Caco-2 (cell line): ENCODE results near the gene C1orf74. TPM values are rescaled to one million over a fixed set of nuclear protein-coding genes. Genes with fewer than 3 reads are reported as not detected.

Experiments
- BruUV-seq: library from RNA; stranded (reverse); fragments of 400-500 nt; replicated peaks from 2 replicates; lab custom pipeline; 2021; lab: Mats Ljungman, UMichigan
- CTCF ChIA-PET: fragments of 300-600 bp; sonication (Branson Sonifier 250); formaldehyde crosslinking; loops from one replicate; lab custom pipeline; 2022; ENCODE audit warnings: antibody characterized with exemption; lab: Charles Lee
- POLR2A ChIA-PET: fragments of 300-600 bp; sonication (Branson Sonifier 250); formaldehyde crosslinking; loops from one replicate; lab custom pipeline; 2022; ENCODE audit warnings: antibody characterized with exemption; lab: Charles Lee
- DNase-seq, 2 experiments: peaks; one replicate each; pipeline versions ENCODE4 v3.0.0 to v3.0.0-alpha.2; 2020 to 2022
- H3K27me3 ChIP-seq: replicated peaks from 2 replicates; pipeline ENCODE4 v1.6.0; 2011; ENCODE audit warnings: low read length; ENCODE audit not compliant: control insufficient read depth, insufficient read depth
- H3K36me3 ChIP-seq: 2 replicates; pipeline ENCODE4 v1.5.1; 2011; ENCODE audit warnings: low read length; ENCODE audit not compliant: control insufficient read depth, insufficient read depth
- H3K4me1 ChIP-seq: fragments of 250-450 bp; sonication (Bioruptor Pico); 2 replicates; pipeline ENCODE4 v1.5.1; 2020; ENCODE audit warnings: mild to moderate bottlenecking
- H3K4me3 ChIP-seq: 2 replicates; pipeline ENCODE4 v1.5.1; 2011; ENCODE audit warnings: low read depth, mild to moderate bottlenecking, control low read depth, low read length
- H3K9me3 ChIP-seq: fragments of 250-450 bp; sonication (Bioruptor Pico); 2 replicates; pipeline ENCODE4 v1.5.1; 2020; ENCODE audit warnings: mild to moderate bottlenecking, moderate library complexity
- H3K27ac Mint-ChIP-seq: one replicate; pipeline ENCODE4 v1.8.0; 2022; ENCODE audit warnings: mixed read lengths; ENCODE audit not compliant: unreplicated experiment
- H3K27me3 Mint-ChIP-seq: one replicate; pipeline ENCODE4 v1.8.0; 2022; ENCODE audit warnings: mixed read lengths; ENCODE audit not compliant: insufficient read depth, unreplicated experiment
- H3K36me3 Mint-ChIP-seq: one replicate; pipeline ENCODE4 v1.8.0; 2022; ENCODE audit warnings: mild to moderate bottlenecking, mixed read lengths; ENCODE audit not compliant: insufficient read depth, unreplicated experiment
- H3K4me1 Mint-ChIP-seq: one replicate; pipeline ENCODE4 v1.8.0; 2022; ENCODE audit warnings: low read depth, mixed read lengths; ENCODE audit not compliant: unreplicated experiment
- H3K4me3 Mint-ChIP-seq: one replicate; pipeline ENCODE4 v1.8.0; 2022; ENCODE audit warnings: mild to moderate bottlenecking, moderate library complexity, mixed read lengths; ENCODE audit not compliant: unreplicated experiment
- H3K9me3 Mint-ChIP-seq: one replicate; pipeline ENCODE4 v1.8.0; 2022; ENCODE audit warnings: mixed read lengths; ENCODE audit not compliant: unreplicated experiment
- intact Hi-C: fragments of 100-400 bp; cut with micrococcal nuclease; formaldehyde crosslinking; loops from one replicate; pipeline ENCODE4 v1.10.0; 2022; ENCODE audit not compliant: unreplicated experiment
- total RNA-seq: library from RNA; stranded (reverse); gene quantifications from 2 replicates; pipeline ENCODE4 v1.2.3, GENCODE V29; 2022
- TF ChIP-seq, protein P1 (sequence below), 2 experiments: fragments of 200-600 bp in 1 of 2; IDR thresholded peaks; 1 replicate in 1 of 2; 2 replicates in 1 of 2; pipeline versions ENCODE4 v1.5.1 to v1.8.0; 2011 to 2022; ENCODE audit warnings: antibody characterized with exemption in 1 of 2, control low read depth in 1 of 2, inconsistent platforms in 1 of 2, low read depth in 1 of 2, low read length in 1 of 2, mild to moderate bottlenecking in 1 of 2, moderate library complexity in 1 of 2; ENCODE audit not compliant: insufficient read depth in 1 of 2, severe bottlenecking in 1 of 2, unreplicated experiment in 1 of 2

The C1orf74 gene
- total RNA-seq, 1 experiment from 2014 or later: 4.5 TPM

DNA sequence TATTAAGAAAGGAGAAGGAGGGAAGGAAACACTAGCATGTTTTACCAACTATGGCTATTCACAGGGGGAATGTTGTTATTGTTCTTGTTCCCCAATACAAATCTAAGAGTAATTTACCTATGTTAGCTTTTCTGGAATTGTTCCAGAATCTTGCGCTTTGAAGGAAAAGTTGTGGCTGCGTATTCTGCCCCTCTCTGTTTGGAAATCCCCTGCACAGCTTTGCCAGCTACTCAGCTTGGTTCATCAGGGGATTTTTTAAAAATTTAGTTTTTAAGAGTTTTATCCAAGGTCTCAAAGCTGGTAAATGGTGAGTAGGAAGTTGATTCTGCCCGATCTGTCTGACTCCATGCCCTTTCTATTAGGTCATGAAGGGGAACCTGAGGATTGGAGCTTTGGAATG is 31.1 kb upstream of the C1orf74 start:
- Histone ChIP-seq H3K36me3 (no peaks in the 10 kb centered on the region), H3K4me1 (peaks cover 9% of the 10 kb centered on the region; the same call in 1 of the 2 replicates), H3K9me3 (no peaks in the 10 kb centered on the region), H3K4me3 (no peak overlapping the region), H3K27me3 (no peaks in the 10 kb centered on the region)
- intact Hi-C loops: no loop called here
- CTCF ChIA-PET: no interaction called here
- Mint-ChIP-seq H3K27me3 (no peaks in the 10 kb centered on the region), H3K27ac (peak overlapping the region; percentile 82), H3K4me1 (peaks cover 15% of the 10 kb centered on the region), H3K9me3 (no peaks in the 10 kb centered on the region), H3K4me3 (no peak overlapping the region), H3K36me3 (no peaks in the 10 kb centered on the region)
- DNase-seq: no peak
- TF ChIP-seq, protein P1, sequence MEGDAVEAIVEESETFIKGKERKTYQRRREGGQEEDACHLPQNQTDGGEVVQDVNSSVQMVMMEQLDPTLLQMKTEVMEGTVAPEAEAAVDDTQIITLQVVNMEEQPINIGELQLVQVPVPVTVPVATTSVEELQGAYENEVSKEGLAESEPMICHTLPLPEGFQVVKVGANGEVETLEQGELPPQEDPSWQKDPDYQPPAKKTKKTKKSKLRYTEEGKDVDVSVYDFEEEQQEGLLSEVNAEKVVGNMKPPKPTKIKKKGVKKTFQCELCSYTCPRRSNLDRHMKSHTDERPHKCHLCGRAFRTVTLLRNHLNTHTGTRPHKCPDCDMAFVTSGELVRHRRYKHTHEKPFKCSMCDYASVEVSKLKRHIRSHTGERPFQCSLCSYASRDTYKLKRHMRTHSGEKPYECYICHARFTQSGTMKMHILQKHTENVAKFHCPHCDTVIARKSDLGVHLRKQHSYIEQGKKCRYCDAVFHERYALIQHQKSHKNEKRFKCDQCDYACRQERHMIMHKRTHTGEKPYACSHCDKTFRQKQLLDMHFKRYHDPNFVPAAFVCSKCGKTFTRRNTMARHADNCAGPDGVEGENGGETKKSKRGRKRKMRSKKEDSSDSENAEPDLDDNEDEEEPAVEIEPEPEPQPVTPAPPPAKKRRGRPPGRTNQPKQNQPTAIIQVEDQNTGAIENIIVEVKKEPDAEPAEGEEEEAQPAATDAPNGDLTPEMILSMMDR (IDR thresholded peaks at IDR 0.05; ENCODE audit: insufficient read depth in 1 of 2, low read depth in 1 of 2, low read length in 1 of 2, severe bottlenecking in 1 of 2, unreplicated experiment in 1 of 2): no peak
- no TSS peak for BruUV-seq
- POLR2A ChIA-PET: no interaction called here

DNA sequence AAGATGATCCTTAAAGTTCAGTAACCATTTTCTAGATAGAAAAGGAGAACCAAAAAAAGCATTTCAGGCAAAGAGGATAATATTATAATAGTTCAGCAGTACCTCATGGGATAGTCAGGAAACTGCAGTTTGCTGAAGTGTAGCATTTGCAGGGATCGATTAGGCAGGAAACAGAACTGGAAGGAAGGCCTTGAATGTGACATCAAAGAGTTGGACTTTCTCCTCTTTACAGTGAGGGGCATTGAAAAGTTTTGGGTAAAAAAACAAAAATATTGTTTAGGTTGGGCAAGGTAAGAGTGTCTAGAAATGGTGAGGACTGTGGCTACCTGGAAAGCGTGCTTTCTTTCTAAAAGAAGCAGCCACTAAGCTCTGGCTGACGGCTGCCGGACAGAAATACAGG is 29.5 kb upstream of the C1orf74 start:
- ChIA-PET POLR2A (no interaction called here), CTCF (no interaction called here)
- no peaks in the 10 kb centered on the region for H3K27me3 Mint-ChIP-seq
- H3K36me3 Mint-ChIP-seq: no peaks in the 10 kb centered on the region
- H3K27ac Mint-ChIP-seq: no peak overlapping the region
- H3K27me3 ChIP-seq: no peaks in the 10 kb centered on the region
- H3K9me3 ChIP-seq: no peaks in the 10 kb centered on the region
- no peaks in the 10 kb centered on the region for H3K36me3 ChIP-seq
- peaks cover 9% of the 10 kb centered on the region; the same call in 1 of the 2 replicates for H3K4me1 ChIP-seq
- no peak overlapping the region for H3K4me3 Mint-ChIP-seq
- no peak for DNase-seq
- H3K4me3 ChIP-seq: no peak overlapping the region
- intact Hi-C loops: no loop called here
- peaks cover 18% of the 10 kb centered on the region for H3K4me1 Mint-ChIP-seq
- TF ChIP-seq, protein P1 (IDR thresholded peaks at IDR 0.05; ENCODE audit: insufficient read depth in 1 of 2, low read depth in 1 of 2, low read length in 1 of 2, severe bottlenecking in 1 of 2, unreplicated experiment in 1 of 2): no peak
- H3K9me3 Mint-ChIP-seq: no peaks in the 10 kb centered on the region
- BruUV-seq: no TSS peak

DNA sequence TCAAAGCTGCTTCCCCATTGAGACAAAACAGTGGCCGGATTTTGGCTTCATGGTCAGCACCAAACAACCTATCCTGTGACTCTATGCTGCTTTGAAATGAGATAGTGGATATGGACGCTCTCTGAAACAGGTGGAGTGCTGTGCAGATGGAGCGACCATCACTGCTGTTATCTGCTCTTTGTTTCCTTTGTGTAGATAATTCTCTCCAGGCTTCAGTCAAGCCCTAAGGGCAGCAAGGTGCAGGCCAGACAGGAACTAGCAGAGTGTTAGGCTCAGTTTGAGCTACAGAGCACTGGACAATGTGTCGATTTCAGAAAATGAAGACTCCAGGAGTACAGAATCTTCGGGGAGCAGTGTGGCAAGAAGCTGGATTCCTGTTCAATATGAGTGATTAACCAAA is 26.4 kb upstream of the C1orf74 start:
- no peak overlapping the region for H3K4me3 ChIP-seq
- no peaks in the 10 kb centered on the region for H3K27me3 Mint-ChIP-seq
- H3K4me1 ChIP-seq: peaks cover 5% of the 10 kb centered on the region; the same call in 1 of the 2 replicates
- H3K4me3 Mint-ChIP-seq: no peak overlapping the region
- no peaks in the 10 kb centered on the region for H3K36me3 ChIP-seq
- TF ChIP-seq, protein P1 (IDR thresholded peaks at IDR 0.05; ENCODE audit: insufficient read depth in 1 of 2, low read depth in 1 of 2, low read length in 1 of 2, severe bottlenecking in 1 of 2, unreplicated experiment in 1 of 2): no peak
- H3K9me3 ChIP-seq: no peaks in the 10 kb centered on the region
- H3K9me3 Mint-ChIP-seq: no peaks in the 10 kb centered on the region
- ChIA-PET POLR2A (no interaction called here), CTCF (no interaction called here)
- no peaks in the 10 kb centered on the region for H3K27me3 ChIP-seq
- H3K27ac Mint-ChIP-seq: no peak overlapping the region
- DNase-seq: peak in 1 of 2 experiments; percentile 44
- intact Hi-C loops: no loop called here
- peaks cover 10% of the 10 kb centered on the region for H3K4me1 Mint-ChIP-seq
- H3K36me3 Mint-ChIP-seq: no peaks in the 10 kb centered on the region
- BruUV-seq: no TSS peak
